ENCODE data around the gene SNIP1. TPM values are rescaled to one million over a fixed set of nuclear protein-coding genes. Genes with fewer than 3 reads are reported as not detected.
"Not testable (repeated sequence)": the region's sequence is repeated elsewhere in the genome, so short reads cannot be mapped to it uniquely, and the experiment has no call there.

SNIP1 gene
- total RNA-seq, 1 experiment from 2014 or later: 17.0 TPM

DNA sequence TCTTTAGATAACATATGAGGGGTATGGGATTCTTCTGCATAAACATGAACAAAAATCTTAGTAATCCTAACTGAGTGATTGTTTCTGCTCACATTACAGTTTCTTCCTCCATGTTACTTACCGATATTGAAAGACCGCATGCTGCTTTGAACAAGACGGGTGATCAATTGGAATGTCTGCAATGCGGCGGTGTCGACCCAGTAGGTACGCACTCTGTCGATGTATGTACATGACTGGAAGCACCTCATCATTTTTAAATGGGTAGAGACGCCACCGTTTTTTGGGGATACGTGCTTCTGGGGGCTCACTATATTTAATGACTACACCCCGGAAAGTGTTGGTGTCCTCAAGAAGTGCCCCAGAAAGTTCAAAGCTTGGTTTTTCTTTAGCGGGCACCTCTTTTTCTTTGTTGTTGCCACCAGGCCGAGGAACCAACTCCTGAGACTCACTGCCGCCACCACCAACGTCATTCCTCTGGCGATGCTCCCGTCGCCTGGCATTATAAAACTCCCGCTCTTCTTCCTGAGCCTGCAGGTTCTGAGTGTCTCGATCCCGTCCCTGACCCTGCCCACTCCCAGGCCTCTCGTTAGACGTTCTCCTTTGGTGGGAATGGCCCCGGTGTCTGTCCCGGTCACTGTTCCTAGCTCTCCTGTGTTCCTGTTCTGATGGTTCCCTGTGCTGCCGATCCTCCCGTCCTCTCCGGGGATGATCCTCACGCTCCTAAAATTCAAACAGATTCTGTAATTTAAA, 13.9 kb downstream of the SNIP1 start:
- no peaks in the 10 kb centered on the region for H3K9me3 ChIP-seq (replicated peaks)
- DNase-seq: no peak
- no peaks in the 10 kb centered on the region for H3K4me1 ChIP-seq
- no peak overlapping the region for H3K27ac ChIP-seq
- H3K4me3 ChIP-seq: no peak overlapping the region
- no peaks in the 10 kb centered on the region for H3K27me3 ChIP-seq
- H3K36me3 ChIP-seq: peaks cover 58% of the 10 kb centered on the region

DNA sequence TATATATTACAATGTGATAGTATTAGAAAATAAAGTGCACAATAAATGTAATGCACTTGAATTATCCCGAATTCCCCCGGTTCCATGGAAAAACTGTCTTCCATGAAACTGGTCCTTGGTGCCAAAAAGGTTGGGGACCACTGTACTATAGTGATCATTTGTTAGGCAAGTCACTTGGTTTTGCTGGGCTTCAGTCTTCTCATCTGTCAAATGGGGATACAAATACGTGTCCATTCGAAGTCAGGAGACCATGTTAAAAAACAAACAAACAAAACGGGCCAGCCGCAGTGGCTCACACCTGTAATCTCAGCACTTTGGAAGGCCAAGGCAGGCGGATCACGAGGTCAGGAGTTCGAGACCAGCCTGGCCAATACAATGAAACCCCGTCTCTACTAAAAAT, 14.9 kb downstream of the SNIP1 start:
- H3K27me3 ChIP-seq; H3K27ac ChIP-seq; H3K4me1 ChIP-seq; H3K9me3 ChIP-seq (replicated peaks); DNase-seq; H3K4me3 ChIP-seq: not testable (repeated sequence)
- peaks cover 55% of the 10 kb centered on the region for H3K36me3 ChIP-seq

DNA sequence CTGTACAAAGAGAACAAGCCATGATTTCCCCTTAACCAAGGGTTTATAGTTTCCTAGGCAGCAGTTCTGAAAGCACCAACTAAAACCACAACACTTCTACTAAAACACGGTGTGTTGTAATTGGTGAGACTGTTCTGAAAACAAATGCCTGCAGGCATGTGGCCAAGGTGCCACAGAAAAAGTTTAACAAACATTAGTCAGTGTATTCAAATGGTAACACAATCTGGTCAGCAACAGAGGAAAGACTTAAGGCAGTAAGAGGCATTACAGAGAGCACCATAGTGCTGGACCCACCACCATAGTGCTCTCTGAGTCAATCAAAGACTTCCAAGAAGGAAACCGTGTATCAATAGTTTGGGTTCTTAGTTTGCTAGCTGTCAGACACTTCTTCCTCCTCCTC, 16.7 kb downstream of the SNIP1 start:
- Histone ChIP-seq H3K9me3 (replicated peaks) (no peaks in the 10 kb centered on the region), H3K27ac (no peak overlapping the region), H3K27me3 (no peaks in the 10 kb centered on the region), H3K4me1 (peaks cover 5% of the 10 kb centered on the region; the same call in 1 of the 2 replicates), H3K36me3 (peaks cover 50% of the 10 kb centered on the region), H3K4me3 (no peak overlapping the region)
- no peak for DNase-seq

DNA sequence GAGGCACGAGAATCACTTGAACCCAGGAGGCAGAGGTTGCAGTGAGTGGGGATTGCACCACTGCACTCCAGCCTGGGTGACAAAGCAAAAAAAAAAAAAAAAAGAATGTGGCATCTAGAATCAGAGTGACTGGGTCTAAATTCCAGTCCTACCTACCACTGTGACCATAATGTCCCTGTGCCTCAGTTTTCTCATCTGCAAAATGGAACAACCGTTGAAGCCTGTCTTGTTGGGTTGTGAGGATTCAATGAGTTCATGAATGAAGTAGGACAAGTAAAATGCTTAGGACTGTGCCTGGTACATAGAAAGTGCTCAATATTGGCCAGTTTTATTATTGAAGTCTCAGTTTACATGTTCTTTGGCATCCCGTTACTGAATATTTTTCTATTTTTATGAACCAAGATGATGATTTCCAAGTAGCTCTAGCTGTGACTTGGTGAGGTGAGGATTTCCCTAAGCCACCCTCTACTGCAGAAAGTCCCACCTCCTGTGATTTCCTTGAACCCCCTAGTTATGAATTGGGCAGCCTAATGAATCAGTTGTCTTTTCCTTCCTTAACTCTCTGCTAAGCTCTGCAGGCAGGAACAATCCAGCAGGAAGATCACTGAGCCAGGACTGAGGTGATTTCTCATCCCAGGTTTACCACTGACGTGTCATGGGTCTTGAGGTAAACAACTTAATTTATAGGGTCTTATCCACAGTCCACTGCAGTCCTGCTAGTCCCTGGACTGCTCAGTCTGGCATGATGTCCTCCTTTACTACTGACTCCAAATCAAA, 20.6 kb downstream of the SNIP1 start:
- Histone ChIP-seq H3K9me3 (replicated peaks) (no peaks in the 10 kb centered on the region), H3K27me3 (no peaks in the 10 kb centered on the region; the same call in 1 of the 2 replicates), H3K27ac (no peak overlapping the region), H3K4me3 (no peak overlapping the region), H3K36me3 (peaks cover 21% of the 10 kb centered on the region), H3K4me1 (peaks cover 5% of the 10 kb centered on the region; the same call in 1 of the 2 replicates)
- no peak for DNase-seq

DNA sequence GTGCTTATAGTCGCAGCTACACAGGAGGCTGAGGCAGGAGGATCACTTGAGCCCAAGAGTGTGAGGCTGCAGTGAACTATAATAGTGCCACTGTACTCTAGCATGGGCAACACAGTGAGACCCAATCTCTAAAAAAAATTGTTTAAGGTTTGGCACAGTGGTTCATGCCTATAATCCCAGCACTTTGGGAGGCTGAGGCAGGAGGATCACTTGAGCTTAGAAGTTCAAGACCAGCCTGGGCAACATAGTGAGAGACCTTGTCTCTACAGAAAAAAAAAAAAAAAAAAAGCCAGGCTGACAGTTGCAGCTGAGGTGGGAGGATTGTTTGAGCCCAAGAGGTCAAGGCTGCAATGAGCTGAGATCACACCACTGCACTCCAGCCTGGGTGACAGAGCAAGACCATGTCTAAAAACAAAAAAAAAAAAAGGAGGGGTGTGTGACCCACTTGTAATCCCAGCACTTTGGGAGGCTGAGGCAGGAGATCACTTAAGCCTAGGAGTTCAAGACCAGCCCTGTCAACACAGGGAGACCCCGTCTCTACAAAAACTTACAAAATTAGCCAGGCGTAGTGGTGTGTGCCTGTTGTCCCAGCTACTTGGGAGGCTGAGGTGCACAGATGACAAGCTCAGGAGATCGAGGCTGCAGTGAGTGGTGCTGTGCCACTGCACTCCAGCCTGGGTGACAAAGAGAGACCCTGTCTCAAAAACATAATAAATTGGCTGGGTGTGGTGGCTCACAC, 21.5 kb downstream of the SNIP1 start:
- not testable (repeated sequence) for DNase-seq; H3K4me1 ChIP-seq; H3K4me3 ChIP-seq; H3K27ac ChIP-seq; H3K9me3 ChIP-seq (replicated peaks); H3K27me3 ChIP-seq
- peaks cover 16% of the 10 kb centered on the region for H3K36me3 ChIP-seq

DNA sequence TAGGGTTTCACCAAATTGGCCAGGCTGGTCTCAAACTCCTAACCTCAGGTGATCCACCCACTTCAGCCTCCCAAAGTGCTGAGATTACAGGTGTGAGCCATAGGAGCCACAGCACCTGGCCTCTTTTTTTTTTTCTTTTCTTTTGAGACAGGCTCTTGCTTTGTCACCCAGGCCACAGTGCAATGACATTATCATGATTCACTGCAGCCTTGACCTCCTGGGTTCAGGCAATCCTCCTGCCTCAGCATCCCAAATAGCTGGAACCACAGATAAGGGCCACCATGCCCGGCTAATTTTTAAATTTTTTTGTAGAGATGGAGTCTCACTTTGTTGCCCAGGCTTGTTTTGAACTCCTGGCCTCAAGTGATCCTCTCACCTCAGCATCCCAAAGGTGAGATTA, 24.2 kb downstream of the SNIP1 start:
- H3K4me3 ChIP-seq; H3K9me3 ChIP-seq (replicated peaks): not testable (repeated sequence)

DNA sequence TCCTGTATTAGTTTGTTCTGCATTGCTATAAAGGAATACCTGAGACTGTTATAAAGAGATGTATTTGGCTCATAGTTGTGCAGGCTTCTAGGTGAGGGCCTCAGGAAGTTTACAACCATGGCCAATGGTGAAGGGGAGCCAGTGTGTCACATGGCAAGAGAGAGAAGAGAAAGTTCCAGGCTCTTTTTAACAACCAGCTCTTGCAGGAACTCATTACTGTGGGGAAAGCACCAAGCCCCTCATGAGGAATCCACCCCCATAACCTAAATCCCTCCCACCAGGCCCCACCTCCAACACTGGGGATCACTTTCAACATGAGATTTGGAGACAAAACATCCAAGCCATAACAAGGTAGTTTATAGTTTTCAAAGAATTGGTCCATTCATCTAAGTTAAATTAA, 34.5 kb downstream of the SNIP1 start:
- Histone ChIP-seq H3K4me3 (no peak overlapping the region), H3K9me3 (replicated peaks) (no peaks in the 10 kb centered on the region), H3K27ac (no peak overlapping the region), H3K36me3 (no peaks in the 10 kb centered on the region), H3K27me3 (no peaks in the 10 kb centered on the region), H3K4me1 (peaks cover 3% of the 10 kb centered on the region; the same call in 1 of the 2 replicates)
- DNase-seq: no peak

More for the DNA sequence above, 24.2 kb downstream of the SNIP1 start:
- not testable (repeated sequence) for H3K4me1 ChIP-seq, DNase-seq, H3K36me3 ChIP-seq, H3K27ac ChIP-seq, H3K27me3 ChIP-seq

DNA sequence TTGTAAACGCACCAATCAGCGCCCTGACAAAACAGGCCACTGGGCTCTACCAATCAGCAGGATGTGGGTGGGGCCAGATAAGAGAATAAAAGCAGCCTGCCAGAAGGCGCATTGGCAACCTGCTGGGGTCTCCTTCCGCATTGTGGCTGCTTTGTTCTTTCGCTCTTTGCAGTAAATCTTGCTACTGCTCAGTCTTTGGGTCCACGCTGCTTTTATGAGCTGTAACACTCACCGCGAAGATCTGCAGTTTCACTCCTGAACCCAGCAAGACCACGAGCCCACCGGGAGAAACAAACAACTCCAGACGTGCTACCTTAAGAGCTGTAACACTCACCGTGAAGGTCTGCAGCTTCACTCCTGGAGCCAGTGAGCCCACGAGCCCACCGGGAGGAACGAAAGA, 35.2 kb downstream of the SNIP1 start:
- H3K27ac ChIP-seq: not testable (repeated sequence)

DNA sequence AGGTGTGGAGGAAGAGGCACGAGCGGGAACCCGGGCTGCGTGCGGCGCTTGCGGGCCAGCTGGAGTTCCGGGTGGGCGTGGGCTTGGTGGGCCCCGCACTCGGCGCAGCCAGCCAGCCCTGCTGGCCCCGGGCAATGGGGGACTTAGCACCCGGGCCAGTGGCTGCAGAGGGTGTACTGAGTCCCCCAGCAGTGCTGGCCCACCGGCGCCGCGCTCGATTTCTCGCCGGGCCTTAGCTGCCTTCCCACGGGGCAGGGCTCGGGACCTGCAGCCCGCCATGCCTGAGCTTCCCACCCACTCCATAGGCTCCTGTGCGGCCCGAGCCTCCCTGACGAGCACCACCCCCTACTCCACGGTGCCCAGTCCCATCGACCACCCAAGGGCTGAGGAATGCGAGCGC, 35.9 kb downstream of the SNIP1 start:
- not testable (repeated sequence) for H3K4me3 ChIP-seq; H3K27me3 ChIP-seq; H3K4me1 ChIP-seq; DNase-seq; H3K36me3 ChIP-seq; H3K27ac ChIP-seq; H3K9me3 ChIP-seq (replicated peaks)

More for the DNA sequence above, 35.2 kb downstream of the SNIP1 start:
- not testable (repeated sequence) for H3K4me3 ChIP-seq; H3K4me1 ChIP-seq; H3K27me3 ChIP-seq; DNase-seq; H3K9me3 ChIP-seq (replicated peaks); H3K36me3 ChIP-seq

DNA sequence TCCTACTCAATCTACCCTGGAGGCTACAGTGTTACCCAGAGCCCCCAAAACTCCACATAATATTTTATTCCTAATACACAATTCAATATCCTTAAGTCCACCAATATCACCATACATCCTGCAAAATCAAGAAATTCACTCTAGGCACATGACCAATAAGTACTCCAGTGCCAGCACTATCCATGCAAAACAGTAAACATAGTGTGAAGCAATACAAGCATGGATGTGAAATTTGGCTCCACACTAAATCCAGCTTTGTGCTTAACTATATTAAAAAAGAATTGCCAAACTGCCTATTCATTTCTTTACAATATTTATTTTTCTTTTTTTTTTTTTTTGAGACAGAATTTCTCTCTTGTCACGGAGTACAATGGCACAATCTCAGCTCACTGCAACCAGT, 36.5 kb downstream of the SNIP1 start:
- no peaks in the 10 kb centered on the region for H3K36me3 ChIP-seq
- no peaks in the 10 kb centered on the region for H3K27me3 ChIP-seq
- H3K4me3 ChIP-seq: no peak overlapping the region
- no peak overlapping the region for H3K27ac ChIP-seq
- H3K4me1 ChIP-seq: peaks cover 3% of the 10 kb centered on the region; the same call in 1 of the 2 replicates
- no peaks in the 10 kb centered on the region for H3K9me3 ChIP-seq (replicated peaks)
- DNase-seq: no peak

DNA sequence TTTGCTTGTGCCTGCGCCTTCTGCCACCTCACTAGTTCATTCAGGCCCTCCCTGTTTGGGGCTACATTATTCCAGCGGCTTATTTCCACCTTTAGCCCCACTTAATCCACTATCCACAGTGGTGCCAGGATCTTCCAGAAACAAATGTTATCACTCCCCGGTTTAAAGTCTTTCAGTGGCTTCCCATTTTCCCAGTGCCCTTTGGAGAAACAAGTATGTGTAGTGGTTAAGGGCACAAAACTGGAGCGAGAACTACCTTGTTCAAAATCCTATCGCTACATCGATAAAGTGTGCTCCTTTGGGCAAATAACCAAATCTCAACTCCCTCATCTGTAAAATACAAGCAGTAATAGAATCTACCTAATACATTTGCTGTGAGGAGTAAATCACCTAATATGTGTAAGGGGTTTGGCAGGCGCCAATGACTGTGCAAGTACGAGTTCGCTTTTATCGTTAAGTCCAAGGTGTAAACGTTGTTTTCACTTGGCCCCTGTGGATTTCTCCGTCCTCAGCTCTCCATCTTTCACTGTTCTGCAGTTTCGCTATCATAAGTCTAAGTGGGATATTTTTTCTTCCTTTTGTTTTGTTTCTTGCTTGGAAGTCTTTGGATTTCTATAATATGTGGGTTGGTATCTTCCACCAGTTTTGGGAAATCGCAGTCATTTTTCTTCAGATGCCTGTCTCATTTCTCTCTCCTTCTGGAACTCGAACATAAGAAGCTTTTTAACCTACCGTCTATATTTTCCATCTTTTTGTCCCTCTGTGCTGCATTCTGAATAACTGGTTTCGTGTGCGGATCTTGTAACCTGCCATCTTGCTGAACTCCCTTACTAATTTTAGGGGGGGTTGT, 38.7 kb downstream of the SNIP1 start:
- Histone ChIP-seq H3K27me3 (no peaks in the 10 kb centered on the region), H3K4me3 (peak overlapping the region; percentile 100), H3K4me1 (peaks cover 3% of the 10 kb centered on the region; the same call in 1 of the 2 replicates), H3K36me3 (peaks cover 17% of the 10 kb centered on the region), H3K9me3 (replicated peaks) (no peaks in the 10 kb centered on the region), H3K27ac (peak overlapping the region; percentile 47; the same call in 1 of the 2 replicates)
- DNase-seq: no peak

DNA sequence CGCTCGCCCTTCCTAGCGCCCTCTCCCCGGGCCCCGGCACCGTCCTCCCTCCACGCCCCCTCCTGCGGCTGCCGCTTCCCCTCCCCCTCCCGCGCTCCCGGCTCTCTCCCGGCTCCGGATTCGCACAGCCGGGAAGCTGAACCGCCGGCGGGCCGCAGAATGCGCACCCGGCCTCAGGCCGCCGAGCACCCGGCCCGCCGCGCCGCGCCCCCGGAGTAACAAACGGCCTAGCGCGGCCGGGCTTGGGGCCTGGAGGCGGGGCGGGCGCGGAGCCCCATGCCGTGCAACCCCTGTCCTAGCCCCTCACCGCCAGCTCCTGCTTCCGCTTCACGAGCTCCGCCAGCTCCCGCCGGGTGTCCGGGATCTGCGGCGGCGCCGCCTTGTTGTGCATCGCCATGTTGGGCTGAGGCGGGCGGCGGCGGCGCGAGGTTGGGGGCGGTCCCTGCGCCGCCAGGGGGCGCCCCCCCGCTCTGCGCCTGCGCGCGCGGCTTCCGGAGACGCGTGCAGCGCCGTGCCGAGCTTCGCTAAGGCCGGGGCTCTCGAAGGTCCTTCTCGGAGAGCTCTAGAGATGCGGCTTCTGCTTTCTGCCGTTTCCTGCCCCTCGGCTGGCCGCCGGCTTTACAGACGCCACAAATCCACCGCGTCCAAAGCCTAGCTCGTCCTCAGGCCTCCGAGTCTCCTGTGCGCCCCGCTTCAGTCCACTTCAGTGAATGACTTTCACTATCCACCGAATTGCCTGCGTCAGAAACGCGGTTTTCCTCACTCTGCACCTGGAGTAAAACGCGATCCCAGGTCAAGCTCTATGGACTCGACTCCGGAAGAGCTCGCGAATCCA, 39.5 kb downstream of the SNIP1 start, which contains the start of gene MEAF6:
Gene MEAF6 (minus strand): TSS at position 417 of the 835 bp plus-strand sequence. CDS start 20 bp downstream, at position 397.
- Histone ChIP-seq H3K4me3 (peak within 1 kb of the TSS; percentile 100), H3K27me3 (no peaks in the 10 kb centered on the region), H3K4me1 (peaks cover 3% of the 10 kb centered on the region; the same call in 1 of the 2 replicates), H3K36me3 (peaks cover 18% of the 10 kb centered on the region), H3K27ac (peak within 1 kb of the TSS; percentile 47; the same call in 1 of the 2 replicates), H3K9me3 (replicated peaks) (no peaks in the 10 kb centered on the region)
- peak; percentile 87 to 91 for DNase-seq

DNA sequence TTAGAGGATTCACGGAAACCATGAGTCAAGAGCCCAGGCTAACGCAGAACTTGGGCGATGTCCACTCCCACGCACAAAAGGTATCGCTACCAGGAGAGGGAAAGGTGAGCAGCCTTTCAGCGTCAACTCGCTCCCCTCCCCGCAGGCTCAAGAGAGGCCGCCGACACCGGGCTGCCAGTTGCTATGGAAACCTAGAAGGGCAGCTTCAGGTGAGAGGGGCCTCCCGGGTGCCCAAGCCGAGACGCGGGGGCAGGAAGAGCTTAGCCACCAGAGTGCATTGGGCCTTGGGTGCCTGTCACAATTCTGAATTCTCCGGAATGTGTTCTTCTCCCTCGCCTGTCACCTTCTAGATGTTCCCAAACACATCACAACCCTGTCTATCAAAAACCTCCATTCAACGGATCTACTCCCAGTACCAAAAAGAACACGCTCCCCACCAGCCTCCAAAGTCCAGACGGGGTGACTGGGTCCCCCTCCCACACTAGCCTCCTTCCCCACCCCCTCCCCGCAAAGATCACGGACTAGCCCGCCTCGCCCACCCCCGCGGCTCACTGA, 40.2 kb downstream of the SNIP1 start:
- peak; percentile 28 to 34 for DNase-seq
- H3K9me3 ChIP-seq (replicated peaks): no peaks in the 10 kb centered on the region
- peaks cover 23% of the 10 kb centered on the region for H3K36me3 ChIP-seq
- no peak overlapping the region for H3K27ac ChIP-seq
- H3K27me3 ChIP-seq: no peaks in the 10 kb centered on the region
- peaks cover 3% of the 10 kb centered on the region; the same call in 1 of the 2 replicates for H3K4me1 ChIP-seq
- peak overlapping the region; percentile 100 for H3K4me3 ChIP-seq
